ENCODE measurements around the gene SLFNL1.

- no peak for TF ChIP-seq CTCF (IDR thresholded peaks at IDR 0.05)
- no peak for TF ChIP-seq POLR2A (IDR thresholded peaks at IDR 0.05)
Measured at GRCh38 chr1:41009466-41009865, 12.1 kb downstream of the SLFNL1 start.

All from tibial nerve (tissue), 3 donors.